Suprapubic skin (tissue), 4 donors: ENCODE results near the gene KLF7.

Experiments used
- EP300 ChIP-seq: sonication (generic); formaldehyde crosslinking; IDR thresholded peaks from one replicate; pipeline ENCODE4 v1.6.1; 2017; ENCODE audit warnings: antibody characterized with exemption
- POLR2A ChIP-seq, 2 donors: fragments of 450-650 bp; IDR thresholded peaks; one replicate each; pipeline ENCODE4 v1.6.1; 2017; ENCODE audit warnings: antibody characterized with exemption in 2 of 2, mild to moderate bottlenecking in 2 of 2, moderate library complexity in 2 of 2
- POLR2AphosphoS5 ChIP-seq, 3 donors: sonication (generic); formaldehyde crosslinking; IDR thresholded peaks; one replicate each; pipeline ENCODE4 v1.6.1; 2017; ENCODE audit warnings: antibody characterized with exemption in 3 of 3
- TF ChIP-seq, protein P1 (sequence below), 2 donors: fragments of 200-600 bp in 1 of 2; fragments of 450-650 bp in 1 of 2; sonication (generic) in 1 of 2; IDR thresholded peaks; one replicate each; pipeline ENCODE4 v1.5.1; 2016 to 2019; ENCODE audit warnings: antibody characterized with exemption in 2 of 2, mild to moderate bottlenecking in 1 of 2, moderate library complexity in 1 of 2

- TF ChIP-seq, protein P1, sequence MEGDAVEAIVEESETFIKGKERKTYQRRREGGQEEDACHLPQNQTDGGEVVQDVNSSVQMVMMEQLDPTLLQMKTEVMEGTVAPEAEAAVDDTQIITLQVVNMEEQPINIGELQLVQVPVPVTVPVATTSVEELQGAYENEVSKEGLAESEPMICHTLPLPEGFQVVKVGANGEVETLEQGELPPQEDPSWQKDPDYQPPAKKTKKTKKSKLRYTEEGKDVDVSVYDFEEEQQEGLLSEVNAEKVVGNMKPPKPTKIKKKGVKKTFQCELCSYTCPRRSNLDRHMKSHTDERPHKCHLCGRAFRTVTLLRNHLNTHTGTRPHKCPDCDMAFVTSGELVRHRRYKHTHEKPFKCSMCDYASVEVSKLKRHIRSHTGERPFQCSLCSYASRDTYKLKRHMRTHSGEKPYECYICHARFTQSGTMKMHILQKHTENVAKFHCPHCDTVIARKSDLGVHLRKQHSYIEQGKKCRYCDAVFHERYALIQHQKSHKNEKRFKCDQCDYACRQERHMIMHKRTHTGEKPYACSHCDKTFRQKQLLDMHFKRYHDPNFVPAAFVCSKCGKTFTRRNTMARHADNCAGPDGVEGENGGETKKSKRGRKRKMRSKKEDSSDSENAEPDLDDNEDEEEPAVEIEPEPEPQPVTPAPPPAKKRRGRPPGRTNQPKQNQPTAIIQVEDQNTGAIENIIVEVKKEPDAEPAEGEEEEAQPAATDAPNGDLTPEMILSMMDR (IDR thresholded peaks at IDR 0.05) = no peak
- TF ChIP-seq POLR2AphosphoS5 (IDR thresholded peaks at IDR 0.05) (no peak), POLR2A (IDR thresholded peaks at IDR 0.05) (no peak), EP300 (no peak)
Measured at GRCh38 chr2:207133458-207133819, 32.3 kb downstream of the KLF7 start.
